Esophagus muscularis mucosa (tissue), 3 donors: ENCODE measurements around the gene NUP93.

ENCODE experiments used
- CTCF ChIP-seq, 3 experiments: fragments of 200-600 bp in 2 of 3; fragments of 450-650 bp in 1 of 3; sonication (generic) in 2 of 3; IDR thresholded peaks; one replicate each; pipeline ENCODE4 v1.5.1; 2017 to 2019; ENCODE audit warnings: antibody characterized with exemption in 3 of 3, mild to moderate bottlenecking in 2 of 3, moderate library complexity in 1 of 3
- POLR2AphosphoS5 ChIP-seq, 2 donors: sonication (generic); formaldehyde crosslinking; IDR thresholded peaks; one replicate each; pipeline ENCODE4 v1.6.1; 2017; ENCODE audit warnings: antibody characterized with exemption in 2 of 2

GRCh38 chr16:56817056-56817455 lies 87.1 kb downstream of the NUP93 start:
- TF ChIP-seq CTCF (IDR thresholded peaks at IDR 0.05) (no peak), POLR2AphosphoS5 (IDR thresholded peaks at IDR 0.05) (no peak)
